Neural progenitor cell (in vitro differentiated cells): ENCODE data around the gene GPR89B. TPM values are rescaled to one million over a fixed set of nuclear protein-coding genes. Genes with fewer than 3 reads are reported as not detected.
"Not testable (repeated sequence)": the region's sequence is repeated elsewhere in the genome, so short reads cannot be mapped to it uniquely, and the experiment has no call there.

Experiments
- DNase-seq: peaks from one replicate; pipeline ENCODE4 v3.0.0-alpha.2; 2016; ENCODE audit warnings: low spot score
- H2AFZ ChIP-seq: fragments of 200-600 bp; sonication (generic); replicated peaks from 2 replicates; pipeline ENCODE4 v1.6.1; 2016; ENCODE audit warnings: antibody characterized with exemption
- H3F3A ChIP-seq: fragments of 200-600 bp; sonication (generic); 2 replicates; pipeline ENCODE4 v1.6.1; 2016; ENCODE audit warnings: antibody characterized with exemption, low read depth
- H3K27ac ChIP-seq: fragments of 200-600 bp; sonication (generic); 2 replicates; pipeline ENCODE4 v1.5.1; 2016; ENCODE audit warnings: mild to moderate bottlenecking
- H3K27me3 ChIP-seq: fragments of 200-600 bp; sonication (generic); 2 replicates; pipeline ENCODE4 v1.6.1; 2016; ENCODE audit warnings: mild to moderate bottlenecking, moderate library complexity
- H3K36me3 ChIP-seq: fragments of 200-600 bp; sonication (generic); 2 replicates; pipeline ENCODE4 v1.5.1; 2016
- H3K4me1 ChIP-seq: fragments of 200-600 bp; sonication (generic); 2 replicates; pipeline ENCODE4 v1.6.1; 2016; ENCODE audit warnings: mixed run types
- H3K4me2 ChIP-seq: fragments of 200-600 bp; sonication (generic); 2 replicates; pipeline ENCODE4 v1.6.1; 2016
- H3K4me3 ChIP-seq: fragments of 200-600 bp; sonication (generic); 2 replicates; pipeline ENCODE4 v1.5.1; 2016
- H3K79me2 ChIP-seq: fragments of 200-600 bp; sonication (generic); 2 replicates; pipeline ENCODE4 v1.6.1; 2016; ENCODE audit warnings: low read depth
- H3K9ac ChIP-seq: fragments of 200-600 bp; sonication (generic); 2 replicates; pipeline ENCODE4 v1.6.1; 2016
- H3K9me3 ChIP-seq: fragments of 200-600 bp; sonication (generic); 2 replicates; pipeline ENCODE4 v1.5.1; 2016; ENCODE audit warnings: low read depth
- H4K20me1 ChIP-seq: fragments of 200-600 bp; sonication (generic); 2 replicates; pipeline ENCODE4 v1.6.1; 2016; ENCODE audit warnings: low read depth
- H3K27ac Mint-ChIP-seq: 3 replicates; pipeline ENCODE4 v1.8.0; 2021; ENCODE audit warnings: mixed read lengths
- H3K27me3 Mint-ChIP-seq: 2 replicates; pipeline ENCODE4 v1.8.0; 2022; ENCODE audit warnings: low read depth, mild to moderate bottlenecking, inconsistent platforms, moderate library complexity, mixed read lengths; ENCODE audit not compliant: insufficient read depth
- H3K36me3 Mint-ChIP-seq: 3 replicates; pipeline ENCODE4 v1.8.0; 2021; ENCODE audit warnings: mixed read lengths
- H3K4me1 Mint-ChIP-seq: 3 replicates; pipeline ENCODE4 v1.8.0; 2021; ENCODE audit warnings: mixed read lengths
- H3K4me3 Mint-ChIP-seq: 3 replicates; pipeline ENCODE4 v1.8.0; 2021; ENCODE audit warnings: mild to moderate bottlenecking, moderate library complexity, mixed read lengths
- H3K9me3 Mint-ChIP-seq: 3 replicates; pipeline ENCODE4 v1.8.0; 2020; ENCODE audit warnings: mixed read lengths
- total RNA-seq: library from RNA; depleted of rRNA; stranded (reverse); fragments of >200 nt; gene quantifications from 2 replicates; pipeline ENCODE4 v1.2.3, GENCODE V29; 2015; ENCODE audit warnings: low replicate concordance

GPR89B gene
- total RNA-seq, 1 donor from 2014 or later = 47.9 TPM

- not testable (repeated sequence) for H3K27ac Mint-ChIP-seq, H2AFZ ChIP-seq, H3K36me3 ChIP-seq, H4K20me1 ChIP-seq, H3K4me1 Mint-ChIP-seq, H3K9ac ChIP-seq, H3K4me1 ChIP-seq, H3K4me2 ChIP-seq, H3K9me3 ChIP-seq, H3K4me3 ChIP-seq, H3F3A ChIP-seq, DNase-seq, H3K4me3 Mint-ChIP-seq, H3K36me3 Mint-ChIP-seq, H3K27me3 ChIP-seq, H3K27ac ChIP-seq, H3K9me3 Mint-ChIP-seq, H3K27me3 Mint-ChIP-seq, H3K79me2 ChIP-seq
These were observed 59.7 kb downstream of the GPR89B start for GRCh38 chr1:147987893-147988292.

- H3F3A ChIP-seq, H3K4me3 Mint-ChIP-seq, H3K27ac ChIP-seq, H3K9me3 Mint-ChIP-seq, H3K9ac ChIP-seq, H3K36me3 ChIP-seq, H4K20me1 ChIP-seq, H3K4me1 Mint-ChIP-seq, H3K4me3 ChIP-seq, DNase-seq, H3K27me3 Mint-ChIP-seq, H3K9me3 ChIP-seq, H3K79me2 ChIP-seq, H3K4me1 ChIP-seq, H3K4me2 ChIP-seq, H3K27ac Mint-ChIP-seq, H2AFZ ChIP-seq, H3K36me3 Mint-ChIP-seq, H3K27me3 ChIP-seq: not testable (repeated sequence)
These were observed 64.7 kb downstream of the GPR89B start for GRCh38 chr1:147992916-147993315.

GRCh38 chr1:147993400-147993799 lies 65.2 kb downstream of the GPR89B start:
- not testable (repeated sequence) for H3K4me1 Mint-ChIP-seq, H2AFZ ChIP-seq, H3K36me3 ChIP-seq, H3K27ac Mint-ChIP-seq, H4K20me1 ChIP-seq, DNase-seq, H3K4me2 ChIP-seq, H3K9ac ChIP-seq, H3K9me3 Mint-ChIP-seq, H3F3A ChIP-seq, H3K27ac ChIP-seq, H3K4me3 Mint-ChIP-seq, H3K4me1 ChIP-seq, H3K27me3 Mint-ChIP-seq, H3K4me3 ChIP-seq, H3K27me3 ChIP-seq, H3K79me2 ChIP-seq, H3K9me3 ChIP-seq, H3K36me3 Mint-ChIP-seq

- not testable (repeated sequence) for H3K27ac ChIP-seq, H3K9ac ChIP-seq, H3K4me1 Mint-ChIP-seq, H3K9me3 Mint-ChIP-seq, H3K4me1 ChIP-seq, H3K9me3 ChIP-seq, H3K79me2 ChIP-seq, H4K20me1 ChIP-seq, H3F3A ChIP-seq, H3K27ac Mint-ChIP-seq, H3K4me3 Mint-ChIP-seq, H3K36me3 ChIP-seq, H3K4me2 ChIP-seq, H2AFZ ChIP-seq, H3K36me3 Mint-ChIP-seq, H3K4me3 ChIP-seq, H3K27me3 ChIP-seq, H3K27me3 Mint-ChIP-seq, DNase-seq
These were observed 65.8 kb downstream of the GPR89B start for GRCh38 chr1:147993825-147994615.

- not testable (repeated sequence) for H4K20me1 ChIP-seq, DNase-seq, H3K9me3 Mint-ChIP-seq, H3K4me1 ChIP-seq, H3K9me3 ChIP-seq, H3K27ac Mint-ChIP-seq, H3K4me2 ChIP-seq, H3K27ac ChIP-seq, H3K79me2 ChIP-seq, H3K4me3 Mint-ChIP-seq, H3K27me3 Mint-ChIP-seq, H3K4me3 ChIP-seq, H3K36me3 ChIP-seq, H3K4me1 Mint-ChIP-seq, H3K27me3 ChIP-seq, H2AFZ ChIP-seq, H3F3A ChIP-seq, H3K36me3 Mint-ChIP-seq, H3K9ac ChIP-seq
These were observed 67.9 kb downstream of the GPR89B start for GRCh38 chr1:147996088-147996487.

- not testable (repeated sequence) for H3K4me1 Mint-ChIP-seq, H3K27ac Mint-ChIP-seq, H3K4me3 ChIP-seq, H3K36me3 Mint-ChIP-seq, H3K4me2 ChIP-seq, H2AFZ ChIP-seq, H3K27me3 Mint-ChIP-seq, H3K79me2 ChIP-seq, H3K4me3 Mint-ChIP-seq, H3K36me3 ChIP-seq, H3K9me3 ChIP-seq, H3K9me3 Mint-ChIP-seq, H3K9ac ChIP-seq, H4K20me1 ChIP-seq, H3K27ac ChIP-seq, DNase-seq
- Histone ChIP-seq H3K27me3 (peaks cover 13% of the 10 kb centered on the region), H3F3A (peaks cover 10% of the 10 kb centered on the region), H3K4me1 (peaks cover 11% of the 10 kb centered on the region)
These were observed 79.5 kb downstream of the GPR89B start for GRCh38 chr1:148007724-148008123.
